ENCODE measurements around the gene SELENOO. TPM values are rescaled to one million over a fixed set of nuclear protein-coding genes. Genes with fewer than 3 reads are reported as not detected.

SELENOO gene
- total RNA-seq, 1 experiment from 2014 or later = 20.5 TPM

DNA sequence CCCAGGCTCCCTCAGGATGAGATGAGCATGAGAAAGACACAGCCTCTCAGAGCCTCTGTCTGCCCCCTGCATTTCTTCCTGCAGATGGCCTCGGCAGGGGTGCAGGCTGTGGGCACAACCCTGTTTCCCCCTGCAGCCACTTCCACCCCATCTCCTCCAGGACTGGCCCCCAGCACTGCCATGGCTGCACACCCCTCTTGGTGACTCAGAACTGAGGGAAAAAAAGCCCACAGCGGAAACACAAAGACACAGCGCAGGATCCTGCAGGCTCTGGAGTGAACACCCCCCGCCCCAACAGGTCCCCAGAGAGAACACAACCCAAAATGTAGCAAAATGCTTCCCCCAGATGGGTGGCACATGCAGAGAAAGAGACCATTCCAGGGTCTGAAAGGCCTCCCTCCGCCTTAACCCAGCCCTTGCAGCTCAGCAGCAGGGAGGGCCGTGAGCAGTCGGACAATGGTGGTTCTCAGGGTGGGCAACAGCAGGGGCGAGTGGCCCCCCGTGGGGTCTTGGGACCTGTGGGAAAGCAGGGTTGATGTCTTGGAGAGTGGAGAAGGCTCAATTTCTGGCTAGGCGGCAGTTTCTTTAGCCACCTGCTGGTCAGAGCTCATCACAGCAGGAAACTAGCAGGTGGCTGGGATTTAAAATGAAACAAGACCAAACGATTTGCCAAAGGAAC is 36.1 kb downstream of the SELENOO start:
- no peak for DNase-seq (ENCODE audit: low read depth)

DNA sequence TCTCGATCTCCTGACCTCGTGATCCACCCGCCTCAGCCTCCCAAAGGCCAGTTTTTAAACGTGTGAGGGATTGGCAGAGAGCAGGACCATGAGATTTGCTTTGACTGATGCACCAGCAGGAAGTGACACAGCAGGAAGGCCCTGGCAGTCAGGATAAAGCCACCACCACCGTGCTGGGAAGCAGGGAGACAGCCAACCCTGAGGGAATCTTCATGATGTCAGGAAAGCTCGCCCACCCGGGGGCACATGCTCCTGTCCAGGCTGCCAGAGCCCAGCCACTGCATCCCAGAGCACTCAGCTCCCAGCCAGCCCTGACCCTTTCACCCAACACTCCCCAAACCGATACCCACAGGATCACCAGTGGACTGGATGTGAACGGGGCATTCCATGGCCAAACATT is 37.9 kb downstream of the SELENOO start:
- no peak for DNase-seq (ENCODE audit: low read depth)

DNA sequence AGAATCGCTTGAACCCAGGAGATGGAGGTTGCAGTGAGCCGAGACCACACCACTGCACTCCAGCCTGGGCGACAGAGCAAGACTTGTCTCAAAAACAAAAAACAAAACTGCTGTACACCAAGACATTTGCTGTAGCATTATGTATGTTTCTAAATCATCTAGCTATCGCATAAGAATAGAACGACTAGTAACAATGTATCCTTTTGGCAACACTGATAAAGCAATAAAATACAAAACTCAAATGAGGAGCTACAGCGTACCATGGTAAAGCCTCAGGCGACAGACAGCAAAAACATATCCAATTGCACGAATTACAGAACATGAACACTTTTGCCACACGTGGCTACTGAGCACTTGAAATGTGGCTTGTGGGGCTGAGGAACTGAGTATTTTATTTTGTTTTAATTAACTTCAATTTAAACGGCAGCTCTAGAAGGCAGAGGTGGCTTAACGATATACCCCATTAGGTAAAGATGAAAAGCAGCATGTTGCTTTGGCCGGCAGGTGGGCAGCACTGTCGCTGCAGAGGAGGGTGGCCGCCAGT is 41.7 kb downstream of the SELENOO start:
- DNase-seq (ENCODE audit: low read depth) = no peak

DNA sequence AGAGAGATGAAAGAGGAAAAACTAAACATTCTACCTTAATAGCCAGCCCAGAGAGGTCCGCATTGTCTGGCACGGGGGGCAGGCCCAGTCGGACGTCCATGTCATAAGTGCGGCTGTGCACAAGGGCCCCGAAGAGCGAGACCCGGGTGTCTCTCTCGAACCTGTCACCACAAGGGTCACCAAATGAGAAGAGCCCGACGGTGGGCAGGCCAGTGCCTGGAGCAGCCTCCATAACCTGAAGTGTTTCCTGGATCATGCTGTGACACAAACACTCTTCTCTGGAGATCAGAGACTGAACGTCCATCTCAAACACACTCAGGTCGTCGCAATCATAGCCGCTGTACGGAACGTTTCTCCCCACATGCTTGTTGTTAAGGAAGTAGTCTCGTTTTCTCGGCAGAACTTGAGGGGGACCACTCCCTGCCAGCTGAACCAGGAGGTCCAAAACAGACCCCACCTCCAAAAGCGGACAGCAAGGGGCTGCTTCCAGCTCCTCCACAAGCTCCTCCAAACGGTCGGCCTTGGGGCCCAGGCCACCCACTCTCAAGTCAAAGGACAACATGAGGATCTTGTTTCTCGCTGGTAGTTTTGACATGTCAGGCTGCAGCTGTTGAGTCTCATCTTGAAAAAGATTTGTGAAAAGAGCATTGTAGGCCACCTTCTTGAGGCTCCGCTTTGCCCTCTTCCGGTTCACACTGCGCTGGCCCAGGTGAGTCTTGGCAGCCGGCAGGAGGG is 43.0 kb downstream of the SELENOO start:
- no peak for DNase-seq (ENCODE audit: low read depth)

DNA sequence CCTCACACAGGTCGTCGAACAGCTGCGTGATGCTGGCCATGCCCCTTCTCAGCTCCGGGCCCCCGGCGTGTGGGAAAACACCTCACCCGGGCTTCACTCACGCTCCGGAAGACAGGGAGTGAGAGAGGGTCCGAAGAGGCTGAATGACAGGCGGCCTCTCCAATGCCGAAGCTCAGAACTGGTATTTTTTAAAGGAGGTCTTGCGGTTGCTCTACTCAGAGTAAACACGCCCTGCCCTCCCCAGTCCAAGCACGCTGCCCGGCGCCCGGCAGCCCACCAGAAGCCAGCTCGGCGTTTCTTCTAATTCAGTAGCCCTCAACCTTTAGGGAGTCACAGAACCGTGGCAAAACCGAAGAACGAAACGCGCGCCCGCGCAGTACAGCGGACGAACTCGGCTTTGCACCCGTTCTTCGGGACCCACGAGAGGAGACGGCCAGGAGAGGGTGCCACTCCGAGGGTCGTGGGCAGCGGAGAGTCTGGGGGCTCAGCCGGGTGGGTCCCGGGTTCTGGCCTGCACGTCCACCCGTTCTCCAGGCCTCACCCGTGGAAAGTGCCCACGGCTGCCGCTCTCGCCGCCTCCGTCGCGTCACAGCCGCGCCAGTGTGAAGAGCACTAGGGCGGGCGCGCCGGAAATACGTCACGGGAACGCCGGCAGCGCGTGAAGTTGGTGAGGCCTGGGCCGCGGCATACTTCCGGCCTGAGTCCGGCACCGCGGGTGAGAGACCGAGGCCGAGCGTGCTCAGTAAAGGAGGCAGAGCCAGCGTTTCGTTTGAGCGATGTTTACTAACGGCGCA is 43.8 kb downstream of the SELENOO start, which contains the start of gene TUBGCP6:
TUBGCP6 (minus strand) TSS at position 604 of the 794 bp plus-strand sequence; CDS start at position 40, 564 bp downstream.
- DNase-seq (ENCODE audit: low read depth) = peak; percentile 96

DNA sequence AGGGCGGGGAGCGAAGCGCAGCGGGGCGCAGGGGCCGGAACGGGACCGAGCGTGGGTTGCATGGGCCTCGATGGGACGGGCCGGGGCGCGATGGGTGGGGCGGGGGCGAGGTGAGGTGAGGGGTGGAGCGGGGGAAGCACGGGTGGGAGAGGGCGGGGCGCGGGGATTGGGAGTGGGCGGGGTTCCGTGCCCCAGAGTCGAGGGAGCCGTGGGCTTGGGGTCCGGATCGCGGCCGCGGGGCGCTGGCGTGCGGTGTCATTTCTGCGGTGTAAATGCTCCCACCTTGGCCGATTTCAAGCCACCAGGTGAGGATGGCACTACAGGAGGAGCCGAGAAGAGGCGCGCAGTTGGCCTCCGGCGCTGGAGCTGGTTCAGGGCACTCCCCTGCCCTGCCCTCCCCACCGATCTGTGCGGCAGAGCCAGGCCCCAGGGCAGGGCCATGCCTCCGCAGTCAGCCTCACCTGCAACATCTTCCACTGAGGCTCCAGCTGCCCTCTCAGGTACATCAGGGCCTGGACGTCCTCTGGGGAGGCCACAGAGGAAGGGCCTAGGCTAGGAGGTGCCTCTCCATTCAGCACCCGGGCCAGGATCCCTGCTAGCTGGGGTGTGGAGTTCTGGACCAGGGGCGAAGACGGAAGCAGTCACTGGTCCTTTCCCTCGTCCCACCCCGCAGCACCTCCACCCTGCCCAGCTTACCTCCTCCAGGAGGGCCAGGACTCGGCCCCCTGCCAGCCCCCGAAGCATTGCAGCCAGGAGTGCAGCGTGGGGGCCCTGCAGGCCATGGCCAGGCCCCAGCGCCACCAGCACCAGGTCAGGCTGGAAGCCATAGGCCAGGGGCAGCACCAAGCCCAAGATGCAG is 44.6 kb downstream of the SELENOO start:
- no peak for DNase-seq (ENCODE audit: low read depth)

DNA sequence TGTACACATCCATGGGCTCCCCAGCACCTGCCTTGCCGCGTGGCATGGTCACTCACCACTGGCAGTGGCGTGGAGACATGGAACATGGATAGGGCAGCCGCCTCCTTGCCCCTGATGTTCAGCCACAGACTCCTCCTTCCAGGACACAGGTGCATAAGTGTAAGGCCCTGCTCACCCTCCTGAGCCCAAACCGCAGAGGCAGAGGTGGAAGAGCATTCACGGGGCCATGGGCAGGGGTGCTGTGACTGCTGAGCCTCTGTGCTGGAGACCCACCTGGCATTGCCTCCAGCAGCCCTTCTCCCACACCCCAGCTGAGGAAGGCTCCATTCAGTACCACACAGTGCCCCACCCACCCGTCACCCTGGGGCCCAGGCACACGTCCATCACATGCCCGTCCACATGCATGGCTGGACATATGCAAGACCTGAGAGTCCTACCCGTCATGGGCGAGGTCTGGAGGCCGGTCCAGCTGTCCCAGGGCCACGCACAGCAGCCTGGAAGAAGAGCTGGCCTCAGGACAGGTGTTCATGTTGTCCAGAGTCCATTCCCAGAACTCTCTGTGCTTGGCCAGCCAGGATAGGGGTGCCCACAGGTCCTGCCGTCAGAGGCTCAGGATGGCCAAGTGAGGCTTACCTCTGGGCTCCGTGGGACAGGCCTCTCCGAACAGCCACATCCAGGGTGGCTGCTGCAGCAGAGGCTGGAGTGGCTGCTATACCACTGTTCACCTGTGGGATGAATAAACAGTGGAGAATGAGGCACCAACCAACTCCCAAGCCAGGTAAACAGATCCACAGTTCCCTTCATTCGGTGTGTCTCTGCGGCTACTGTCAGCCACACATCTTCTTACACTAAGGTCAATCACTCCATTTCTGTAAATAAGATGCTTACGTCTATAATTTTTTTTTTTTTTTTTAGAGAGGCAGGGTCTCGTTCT is 45.7 kb downstream of the SELENOO start:
- no peak for DNase-seq (ENCODE audit: low read depth)

DNA sequence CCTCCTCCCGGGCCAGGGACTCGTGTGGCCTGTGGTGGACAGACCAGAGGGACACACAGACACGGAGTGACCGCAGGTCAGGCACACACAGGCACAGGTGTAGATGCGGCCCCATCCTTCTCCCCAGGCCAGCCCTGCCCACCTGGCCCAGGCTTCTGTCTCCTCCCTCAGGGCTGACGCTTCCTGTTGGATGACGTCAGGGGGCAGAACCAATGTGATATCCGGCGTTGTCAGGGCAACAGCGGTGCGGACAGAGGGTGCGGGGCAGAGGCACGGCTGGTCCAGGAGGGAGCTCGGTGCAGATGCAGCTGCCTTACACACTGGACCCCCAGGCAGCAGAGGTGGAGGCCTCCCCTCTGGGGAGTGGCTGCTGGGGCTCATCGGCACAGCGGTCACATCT is 46.9 kb downstream of the SELENOO start:
- DNase-seq (ENCODE audit: low read depth) = peak; percentile 71

DNA sequence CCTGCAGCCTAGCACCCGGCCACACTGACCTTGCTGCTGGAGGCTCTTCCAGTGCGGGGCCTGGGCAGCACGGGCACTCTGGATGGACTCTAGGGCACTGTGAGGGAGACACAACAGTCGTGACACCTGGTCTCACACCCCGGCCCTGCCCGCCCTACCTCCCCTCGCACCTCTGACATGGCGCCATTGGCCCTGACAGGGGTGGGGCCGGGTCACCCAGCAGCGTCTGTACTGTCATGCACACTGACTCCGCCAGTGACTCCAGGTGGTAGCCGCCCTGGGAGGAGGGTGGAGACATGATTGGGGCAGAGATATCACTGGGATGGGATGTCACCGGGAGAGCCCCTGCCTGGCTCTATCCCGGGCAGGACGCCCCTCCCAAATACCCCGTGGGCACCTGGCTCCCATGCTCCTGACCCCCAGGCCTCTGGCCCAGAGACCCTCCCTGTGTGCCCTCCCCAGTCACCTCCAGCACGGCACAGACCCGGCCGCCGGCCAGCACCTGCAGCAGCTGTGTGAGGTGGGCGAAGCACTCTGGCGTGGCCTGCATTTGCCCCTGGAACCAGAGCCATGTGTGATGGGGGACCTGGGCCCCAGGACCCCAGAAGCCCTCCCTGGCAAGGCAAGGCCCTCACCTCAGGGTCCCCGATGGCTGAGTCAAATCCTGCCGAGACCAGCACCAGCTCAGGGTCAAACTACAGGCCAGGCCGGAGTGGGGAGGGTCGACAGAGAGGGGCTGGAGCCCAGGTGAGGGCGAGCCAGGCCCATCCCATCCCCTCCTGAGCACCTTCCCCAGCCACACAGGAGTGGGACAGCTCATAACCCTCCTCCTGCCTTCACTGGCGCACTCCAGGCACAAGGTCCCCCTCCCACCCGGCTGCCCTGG is 47.6 kb downstream of the SELENOO start:
- no peak for DNase-seq (ENCODE audit: low read depth)

DNA sequence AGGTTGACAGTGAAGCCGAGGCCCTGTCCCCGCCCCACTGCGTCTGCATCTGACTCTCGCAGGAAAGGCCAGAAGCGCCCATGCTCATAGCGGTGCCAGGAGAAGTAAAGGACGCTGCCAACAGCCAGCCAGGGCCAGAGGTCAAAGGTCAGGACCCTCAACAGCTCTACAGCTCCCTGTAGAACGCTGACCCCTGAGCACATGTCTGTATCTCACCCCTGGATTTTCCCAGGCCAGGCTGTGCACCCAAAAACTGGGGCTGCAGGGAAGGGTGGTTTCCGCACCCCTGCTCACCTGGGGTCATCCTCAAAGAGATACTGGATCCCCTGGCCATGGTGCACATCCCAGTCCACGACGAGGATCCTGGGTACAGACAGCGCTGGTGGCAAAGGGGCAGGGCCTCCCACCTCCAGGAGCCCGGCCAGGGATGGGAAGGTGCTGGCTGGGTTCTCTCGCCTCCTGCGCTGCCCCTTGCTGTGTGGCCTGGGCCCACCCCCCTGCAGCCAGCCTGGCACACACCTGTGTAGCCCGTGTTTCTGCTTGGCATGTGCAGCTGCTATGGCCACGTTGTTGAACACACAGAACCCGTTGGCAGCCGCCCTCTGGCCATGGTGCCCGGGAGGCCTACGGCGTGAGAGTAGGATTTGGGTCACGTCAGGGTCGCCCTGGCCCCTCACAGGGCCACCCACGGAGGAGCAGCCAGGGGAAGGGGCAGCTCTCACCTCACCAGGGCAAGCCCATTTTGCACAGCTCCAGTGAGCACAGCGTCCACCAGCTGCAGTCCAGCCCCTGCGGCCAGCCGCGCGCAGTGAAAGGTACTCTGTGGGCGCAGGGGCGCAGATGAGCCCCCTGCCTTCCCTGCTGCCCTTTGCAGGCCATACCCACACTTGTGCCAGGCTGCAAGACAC is 48.8 kb downstream of the SELENOO start:
- DNase-seq (ENCODE audit: low read depth) = no peak

DNA sequence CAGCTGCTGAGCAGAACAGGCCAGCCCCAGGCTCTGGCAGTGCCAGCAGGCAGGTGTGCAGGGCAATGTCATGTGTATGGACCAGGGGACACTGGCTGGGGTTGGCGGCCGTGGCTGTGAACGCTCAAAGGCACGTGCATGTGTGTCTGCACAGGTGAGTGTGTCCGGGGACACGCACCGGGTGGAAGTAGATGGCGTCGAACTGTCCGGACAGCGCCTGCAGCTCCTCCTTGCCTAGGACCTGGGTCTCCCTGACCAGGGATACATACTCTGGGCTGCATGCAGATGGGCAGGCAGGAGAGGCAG is 49.4 kb downstream of the SELENOO start:
- DNase-seq (ENCODE audit: low read depth) = no peak

DNA sequence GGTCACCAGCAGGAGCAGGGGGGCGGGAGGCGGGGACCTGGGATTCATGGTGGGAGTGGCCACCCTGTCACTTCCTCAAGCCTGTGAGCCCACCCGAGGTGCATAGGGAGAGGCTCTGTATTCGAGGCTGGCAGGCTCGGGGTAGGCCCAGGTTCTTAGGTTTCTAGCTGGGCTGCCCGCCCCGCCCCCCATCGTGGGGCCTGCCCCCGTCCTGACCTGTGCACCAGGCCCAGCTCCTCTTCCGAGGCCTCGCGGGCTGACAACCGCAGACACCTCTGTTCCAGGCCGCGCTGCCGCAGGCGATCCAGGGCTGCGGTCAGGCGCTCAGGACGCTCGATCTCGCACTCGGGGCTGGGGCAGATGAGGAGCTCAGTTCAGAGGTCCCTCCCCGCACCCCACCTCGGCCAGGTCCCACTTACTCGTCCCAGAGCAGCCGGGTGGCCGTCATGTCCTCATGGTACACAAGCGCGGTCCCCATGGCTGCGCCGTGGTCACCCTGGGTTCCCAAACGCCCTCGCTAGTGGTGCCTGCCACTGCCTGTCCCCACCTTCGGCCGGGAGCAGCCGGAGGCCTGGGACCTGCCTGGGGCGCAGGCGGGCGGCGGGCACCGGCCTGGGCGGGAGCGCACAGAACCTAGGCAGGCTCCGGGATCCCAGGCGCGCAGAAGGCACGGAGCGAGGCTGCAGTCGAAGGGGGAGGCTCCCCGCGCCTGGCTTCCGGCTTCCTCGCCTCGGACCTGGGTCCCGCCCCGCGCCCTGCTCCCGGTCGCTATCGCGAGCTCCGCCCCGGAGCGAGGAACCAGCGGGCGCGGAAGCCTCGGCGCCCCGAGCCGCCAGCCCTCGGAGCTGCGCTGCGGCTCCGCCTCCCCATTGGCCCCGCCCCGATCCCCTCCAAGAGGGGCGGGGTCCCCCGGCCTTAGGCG is 50.0 kb downstream of the SELENOO start, which contains the start of gene HDAC10:
HDAC10 (minus strand) TSS at position 711 of the 922 bp plus-strand sequence; CDS start at position 478, 233 bp downstream.
- peak; percentile 79 for DNase-seq (ENCODE audit: low read depth)

DNA sequence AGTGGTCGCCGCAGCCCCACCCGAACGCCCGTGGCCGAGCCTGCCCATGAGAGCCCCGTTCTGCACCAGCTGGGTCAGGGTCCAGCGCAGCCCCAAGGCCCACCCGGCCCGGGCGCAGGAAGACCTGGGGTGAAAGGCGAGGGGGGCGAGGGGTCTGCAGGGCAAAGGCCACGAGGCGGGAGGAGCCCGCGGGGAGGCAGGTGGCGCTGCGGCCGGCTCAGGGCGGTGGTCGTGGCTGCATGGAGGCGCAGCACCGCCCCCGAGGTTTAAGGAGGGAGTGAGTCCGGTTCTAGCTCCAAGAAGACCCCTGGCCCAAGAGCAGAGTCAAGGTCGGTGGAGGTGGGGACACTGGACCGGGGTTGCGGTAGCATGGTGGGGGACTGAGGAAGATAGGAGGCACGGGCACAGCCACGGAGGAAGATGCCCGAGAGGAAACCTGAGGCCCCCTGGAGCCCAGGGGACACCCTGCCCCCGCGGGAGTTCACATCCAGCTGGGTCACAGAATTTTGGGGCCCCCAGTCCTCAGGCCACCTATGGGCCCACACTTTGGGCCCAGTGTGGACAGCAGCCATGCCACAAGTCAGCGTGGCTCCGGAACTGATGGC is 50.8 kb downstream of the SELENOO start:
- DNase-seq (ENCODE audit: low read depth) = no peak

DNA sequence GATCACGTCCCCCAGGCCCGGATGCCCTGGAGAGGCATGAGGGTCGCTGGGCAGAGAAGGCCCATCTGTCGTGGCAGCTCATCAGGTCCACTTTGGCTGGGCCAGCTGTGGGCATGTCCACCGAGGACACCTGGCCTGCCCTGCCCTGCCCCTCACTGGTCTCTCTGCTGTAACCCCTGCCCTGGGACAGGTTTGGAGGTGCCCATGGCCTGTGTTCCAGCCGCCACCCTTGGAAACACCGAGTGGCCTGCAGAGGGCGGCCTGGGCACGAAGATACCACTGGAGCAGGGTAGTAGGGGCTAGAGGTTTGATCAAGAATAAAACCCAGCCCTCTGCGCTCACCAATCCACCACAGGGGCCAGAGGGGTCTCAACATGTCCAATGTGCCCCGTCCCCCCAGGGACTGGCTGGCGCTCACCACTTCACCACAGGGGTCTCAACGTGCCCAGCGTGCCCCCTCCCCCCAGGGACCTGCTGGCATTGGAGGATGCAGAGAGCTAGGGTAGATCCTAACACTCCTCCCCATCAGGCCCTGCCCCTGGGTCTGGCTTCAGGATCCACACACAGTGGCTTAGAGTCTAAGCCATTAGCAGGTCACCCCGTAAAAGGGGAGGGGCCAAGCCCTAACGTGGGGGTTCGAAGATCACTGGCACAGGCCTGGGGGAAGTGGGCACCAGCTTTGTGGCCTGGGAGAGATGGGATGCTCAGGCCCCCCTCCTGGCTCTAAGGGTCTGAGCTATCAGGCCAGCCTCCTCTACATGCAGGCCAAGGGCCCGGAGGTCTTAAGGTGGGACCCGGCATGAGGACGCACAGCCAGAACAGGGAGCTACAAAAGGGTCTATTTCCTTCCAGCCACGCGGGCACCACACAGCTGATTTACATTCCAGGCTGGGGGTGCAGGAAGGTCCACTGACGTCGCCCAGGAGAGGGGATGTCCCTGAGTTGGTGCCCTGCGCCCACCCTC is 51.6 kb downstream of the SELENOO start:
- DNase-seq (ENCODE audit: low read depth) = peak; percentile 76
